ENCODE measurements around the gene CES3.
"Not testable (repeated sequence)": the region's sequence is repeated elsewhere in the genome, so short reads cannot be mapped to it uniquely, and the experiment has no call there.

Gene CES3

GRCh38 chr16:66973716-66974115 lies 12.7 kb downstream of the CES3 start:
- no peak for DNase-seq

- DNase-seq = not testable (repeated sequence)
These were observed 13.3 kb downstream of the CES3 start for GRCh38 chr16:66974156-66974931.

DNA sequence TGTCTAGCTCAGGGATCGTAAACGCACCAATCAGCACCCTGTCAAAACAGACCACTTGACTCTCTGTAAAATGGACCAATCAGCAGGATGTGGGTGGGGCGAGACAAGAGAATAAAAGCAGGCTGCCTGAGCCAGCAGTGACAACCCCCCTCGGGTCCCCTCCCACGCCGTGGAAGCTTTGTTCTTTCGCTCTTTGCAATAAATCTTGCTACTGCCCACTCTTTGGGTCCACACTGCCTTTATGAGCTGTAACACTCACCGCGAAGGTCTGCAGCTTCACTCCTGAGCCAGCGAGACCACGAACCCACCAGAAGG lies 13.8 kb downstream of the CES3 start:
- DNase-seq = peak; percentile 81

GRCh38 chr16:66975302-66975893 lies 14.3 kb downstream of the CES3 start:
- DNase-seq = no peak

- no peak for DNase-seq
These were observed 15.7 kb downstream of the CES3 start for GRCh38 chr16:66976746-66977145.

- DNase-seq = peak; percentile 96
These were observed 16.5 kb downstream of the CES3 start for GRCh38 chr16:66977341-66978113.

GRCh38 chr16:66979011-66979717 lies 18.1 kb downstream of the CES3 start:
- no peak for DNase-seq

DNA sequence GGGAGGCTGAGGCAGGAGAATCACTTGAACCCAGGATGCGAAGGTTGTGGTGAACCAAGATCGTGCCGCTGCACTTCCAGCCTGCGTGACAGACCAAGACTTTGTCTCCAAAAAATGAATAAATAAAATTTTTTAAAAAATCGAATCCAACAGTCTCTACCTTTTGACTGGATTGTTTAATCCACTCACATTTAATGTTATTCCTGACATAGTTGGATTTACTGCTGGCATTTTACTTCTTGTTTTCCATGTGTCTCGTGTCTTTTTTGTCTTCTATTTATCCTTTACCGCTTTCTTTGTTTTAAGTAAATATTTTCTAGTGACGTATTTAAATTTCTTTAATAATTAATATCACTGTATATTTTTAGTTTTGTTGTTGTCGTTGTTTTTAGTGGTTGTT lies 22.0 kb downstream of the CES3 start:
- no peak for DNase-seq

GRCh38 chr16:66984892-66985311 lies 23.8 kb downstream of the CES3 start:
- peak; percentile 86 for DNase-seq

GRCh38 chr16:66986559-66986958 lies 25.5 kb downstream of the CES3 start:
- no peak for DNase-seq

GRCh38 chr16:66988197-66988788 lies 27.2 kb downstream of the CES3 start, which contains the start of gene CES4A:
Gene CES4A, plus strand, starts transcription at chr16:66988589. Its CDS starts 184 bp downstream, at chr16:66988773.
- DNase-seq = no peak

DNA sequence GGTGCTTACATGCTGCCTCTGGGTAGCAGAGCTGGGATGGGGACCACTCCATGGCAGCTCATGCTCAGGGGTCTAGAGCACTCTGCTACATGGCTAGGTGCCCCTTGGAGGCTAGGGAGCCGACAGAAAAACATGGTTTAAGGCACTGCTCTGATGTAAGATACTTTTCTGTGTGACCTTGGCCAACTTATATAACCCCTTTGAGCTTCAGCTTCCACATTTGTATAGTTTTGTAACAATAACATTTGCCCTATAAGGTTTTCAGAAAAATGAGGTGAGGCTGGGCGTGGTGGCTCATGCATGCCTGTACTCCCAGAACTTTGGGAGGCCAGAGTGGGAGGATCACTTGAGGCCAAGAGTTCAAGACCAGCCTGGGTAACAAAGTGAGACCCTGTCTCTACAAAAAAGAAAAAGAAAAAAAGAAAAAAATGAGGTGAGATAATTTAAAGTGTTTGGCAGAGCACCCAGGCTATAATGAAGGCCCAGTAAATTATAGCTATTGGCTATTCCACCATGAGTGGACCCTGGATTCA lies 30.5 kb downstream of the CES3 start:
- no peak for DNase-seq

DNA sequence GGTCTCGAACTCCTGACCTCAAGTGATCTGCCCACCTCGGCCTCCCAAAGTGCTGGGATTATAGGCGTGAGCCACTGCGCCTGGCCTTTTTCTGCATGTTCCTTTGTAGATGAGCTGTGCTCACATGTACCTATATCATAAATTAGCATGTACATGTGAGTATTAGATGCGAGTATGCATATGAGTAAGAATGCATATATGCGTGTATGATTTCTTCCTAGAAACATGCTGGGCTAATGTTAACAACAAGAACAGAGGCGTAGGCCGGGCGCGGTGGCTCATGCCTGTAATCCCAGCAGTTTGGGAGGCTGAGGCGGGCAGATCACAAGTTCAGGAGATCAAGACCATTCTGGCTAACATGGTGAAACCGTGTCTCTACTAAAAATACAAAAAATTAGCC lies 32.5 kb downstream of the CES3 start:
- not testable (repeated sequence) for DNase-seq

GRCh38 chr16:66996324-66996982 lies 35.4 kb downstream of the CES3 start:
- no peak for DNase-seq

DNA sequence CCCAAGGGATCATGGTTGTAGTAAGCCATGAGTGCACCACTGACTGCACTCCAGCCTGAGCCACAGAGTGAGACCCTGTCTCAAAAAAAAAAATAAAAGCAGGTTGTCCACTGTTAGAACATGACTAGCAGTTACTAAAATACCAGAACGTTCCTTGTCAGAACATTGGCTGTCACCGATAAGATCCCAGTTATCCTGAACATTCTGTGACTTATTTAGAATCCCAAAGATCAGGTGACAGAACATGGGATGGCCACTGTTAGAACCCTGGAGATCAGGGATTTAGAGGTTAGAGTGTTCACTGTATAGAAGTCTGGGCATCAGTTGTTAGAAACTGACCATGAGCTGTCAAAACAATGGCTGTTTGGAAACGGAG lies 35.9 kb downstream of the CES3 start:
- DNase-seq = no peak

GRCh38 chr16:67000384-67001351 lies 39.6 kb downstream of the CES3 start:
- DNase-seq = peak; percentile 86

DNA sequence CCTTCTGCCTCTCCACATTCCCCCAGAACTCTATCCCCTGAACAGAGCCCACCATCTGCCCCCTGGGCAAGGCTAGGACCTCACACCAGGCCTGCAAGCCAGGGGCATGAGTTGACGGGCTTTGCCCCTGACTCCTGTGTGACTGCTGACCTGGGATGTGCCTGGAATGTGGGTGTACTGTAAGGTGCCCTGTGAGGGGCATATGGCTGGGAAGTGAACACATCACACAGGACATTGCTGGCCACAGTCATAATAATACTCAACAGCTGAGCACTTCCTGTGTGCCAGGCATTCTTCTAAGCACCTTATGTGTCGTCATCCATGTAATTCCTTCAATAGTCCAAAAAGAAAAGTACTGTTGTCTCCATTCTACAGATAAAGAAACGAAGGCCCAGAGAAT lies 40.7 kb downstream of the CES3 start:
- DNase-seq = no peak

- DNase-seq = no peak
These were observed 46.0 kb downstream of the CES3 start for GRCh38 chr16:67006930-67007658.

GRCh38 chr16:67009158-67009557 lies 48.1 kb downstream of the CES3 start:
- DNase-seq = no peak

DNA sequence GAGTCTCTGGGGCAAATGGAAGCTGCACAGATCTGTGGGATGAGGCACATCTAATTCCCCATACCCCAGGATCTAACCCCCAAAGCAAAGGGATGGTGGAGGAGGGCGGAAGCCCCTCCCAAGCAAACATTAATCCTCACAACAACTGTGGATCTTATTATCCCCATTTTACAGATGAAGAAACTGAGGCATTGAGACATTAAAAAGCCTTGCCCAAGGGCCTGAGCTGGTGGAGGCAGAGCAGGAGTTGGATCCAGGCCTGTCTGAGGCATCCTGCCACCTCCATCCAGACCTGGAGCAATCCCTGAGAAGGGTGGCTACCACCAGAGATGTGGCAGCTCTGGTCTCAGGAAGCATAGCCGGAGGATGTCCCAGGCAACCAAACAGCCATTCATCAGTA lies 50.2 kb downstream of the CES3 start:
- DNase-seq = no peak
